Parathyroid adenoma (tissue), 2 donors: ENCODE data around the gene RPA1.

ENCODE experiments used
- H2AFZ ChIP-seq: fragments of 300-600 bp; sonication (generic); one replicate; pipeline ENCODE4 v1.7.0; 2017; ENCODE audit warnings: antibody characterized with exemption, mild to moderate bottlenecking
- H3K27ac ChIP-seq: fragments of 300-600 bp; sonication (generic); one replicate; pipeline ENCODE4 v1.7.0; 2017
- H3K27me3 ChIP-seq: fragments of 300-600 bp; sonication (generic); one replicate; pipeline ENCODE4 v1.7.0; 2017; ENCODE audit warnings: low read length; ENCODE audit not compliant: control insufficient read depth, insufficient read depth
- H3K36me3 ChIP-seq: fragments of 300-600 bp; sonication (generic); one replicate; pipeline ENCODE4 v1.7.0; 2017; ENCODE audit warnings: low read length; ENCODE audit not compliant: control insufficient read depth, insufficient read depth
- H3K4me1 ChIP-seq: fragments of 300-600 bp; sonication (generic); one replicate; pipeline ENCODE4 v1.7.0; 2017; ENCODE audit warnings: control low read depth
- H3K4me2 ChIP-seq: fragments of 300-600 bp; sonication (generic); one replicate; pipeline ENCODE4 v1.7.0; 2017; ENCODE audit warnings: low read length
- H3K4me3 ChIP-seq: fragments of 300-600 bp; sonication (generic); one replicate; pipeline ENCODE4 v1.7.0; 2017; ENCODE audit warnings: low read depth, low read length
- H3K79me2 ChIP-seq: fragments of 300-600 bp; sonication (generic); one replicate; pipeline ENCODE4 v1.7.0; 2017; ENCODE audit warnings: control low read depth
- H3K9ac ChIP-seq: fragments of 300-600 bp; sonication (generic); one replicate; pipeline ENCODE4 v1.7.0; 2017; ENCODE audit warnings: mild to moderate bottlenecking
- H3K9me3 ChIP-seq: fragments of 300-600 bp; sonication (generic); one replicate; pipeline ENCODE4 v1.7.0; 2017; ENCODE audit warnings: low read length; ENCODE audit not compliant: control insufficient read depth
- CTCF ChIP-seq: fragments of 300-600 bp; sonication (generic); IDR thresholded peaks from one replicate; pipeline ENCODE4 v1.7.0; 2017; ENCODE audit warnings: antibody characterized with exemption, mild to moderate bottlenecking
- donor health status: primary hyperparathyroidism.

RPA1 gene

DNA sequence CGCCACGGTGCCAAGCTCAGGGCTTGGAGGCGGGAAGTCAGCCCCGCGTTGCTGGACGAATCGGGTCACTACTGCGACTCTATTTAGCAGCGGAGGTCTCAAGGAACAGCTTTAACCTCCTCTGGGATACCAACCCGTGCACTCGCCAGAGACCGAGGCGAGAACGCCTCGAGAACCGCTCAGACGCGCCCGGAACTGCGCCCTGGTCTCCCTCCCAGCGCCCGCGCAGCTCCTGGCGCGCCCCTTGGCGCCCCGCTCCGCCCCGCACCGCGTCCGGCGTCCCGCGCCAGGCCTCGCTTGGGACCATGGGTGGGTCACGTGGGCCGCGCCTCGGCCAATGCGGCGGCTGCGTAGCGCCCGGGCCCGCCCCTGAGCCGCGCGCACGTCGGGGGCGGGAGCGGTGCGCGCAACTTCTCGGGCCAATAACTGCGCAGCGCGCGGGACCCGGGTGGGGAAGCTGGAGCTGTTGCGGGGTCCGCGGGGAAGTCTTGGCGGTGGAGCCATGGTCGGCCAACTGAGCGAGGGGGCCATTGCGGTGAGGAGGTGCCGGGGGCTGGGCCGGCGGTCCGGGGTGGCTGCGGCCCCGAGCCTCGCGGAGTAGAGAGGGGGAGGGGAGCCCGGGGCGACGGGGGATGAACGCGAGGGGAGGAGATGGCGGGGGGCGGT, at the start of gene RPA1, which contains the start of gene SMYD4:
Gene RPA1 (plus strand): TSS at position 414 of the 666 bp plus-strand sequence. CDS start 89 bp downstream, at position 503.
Gene SMYD4 (minus strand): TSS at position 311 of the 666 bp plus-strand sequence. CDS start 1,908 bp downstream, outside the sequence.
- Histone ChIP-seq H3K4me1 (peaks cover 3% of the 10 kb centered on the region), H3K9ac (peak within 1 kb of the TSS; percentile 40), H3K4me2 (peak within 1 kb of the TSS; percentile 93), H3K9me3 (no peaks in the 10 kb centered on the region), H3K27ac (peak within 1 kb of the TSS; percentile 33), H3K4me3 (peak within 1 kb of the TSS; percentile 89), H2AFZ (peak within 1 kb of the TSS; percentile 95), H3K79me2 (peaks cover 14% of the 10 kb centered on the region), H3K36me3 (no peaks in the 10 kb centered on the region), H3K27me3 (no peaks in the 10 kb centered on the region)
- TF ChIP-seq CTCF, result no peak

- H3K9me3 ChIP-seq, result no peaks in the 10 kb centered on the region
- no peak for TF ChIP-seq CTCF
- no peak overlapping the region for H3K4me2 ChIP-seq
- H3K4me1 ChIP-seq, result no peaks in the 10 kb centered on the region
- H3K27me3 ChIP-seq, result no peaks in the 10 kb centered on the region
- no peak overlapping the region for H3K9ac ChIP-seq
- no peaks in the 10 kb centered on the region for H3K79me2 ChIP-seq
- H3K4me3 ChIP-seq, result no peak overlapping the region
- peak overlapping the region; percentile 57 for H3K27ac ChIP-seq
- H2AFZ ChIP-seq, result no peak overlapping the region
- no peaks in the 10 kb centered on the region for H3K36me3 ChIP-seq
These were observed 47.6 kb upstream of the RPA1 start for GRCh38 chr17:1782171-1782567.

- Histone ChIP-seq H2AFZ (peak overlapping the region; percentile 7), H3K27me3 (no peaks in the 10 kb centered on the region), H3K27ac (peak overlapping the region; percentile 76), H3K79me2 (no peaks in the 10 kb centered on the region), H3K9ac (no peak overlapping the region), H3K36me3 (no peaks in the 10 kb centered on the region), H3K4me3 (no peak overlapping the region), H3K9me3 (no peaks in the 10 kb centered on the region), H3K4me2 (no peak overlapping the region), H3K4me1 (no peaks in the 10 kb centered on the region)
- no peak for TF ChIP-seq CTCF
These were observed 46.5 kb upstream of the RPA1 start for GRCh38 chr17:1783271-1783670.

GRCh38 chr17:1783834-1784611, 45.8 kb upstream of the RPA1 start:
- H3K9me3 ChIP-seq, result no peaks in the 10 kb centered on the region
- H3K36me3 ChIP-seq, result no peaks in the 10 kb centered on the region
- peak overlapping the region; percentile 76 for H3K27ac ChIP-seq
- no peaks in the 10 kb centered on the region for H3K4me1 ChIP-seq
- H3K79me2 ChIP-seq, result no peaks in the 10 kb centered on the region
- no peak overlapping the region for H3K9ac ChIP-seq
- H3K4me2 ChIP-seq, result peak overlapping the region; percentile 8
- no peaks in the 10 kb centered on the region for H3K27me3 ChIP-seq
- peak; percentile 38 for TF ChIP-seq CTCF
- peak overlapping the region; percentile 7 for H2AFZ ChIP-seq
- H3K4me3 ChIP-seq, result no peak overlapping the region
